IMR-90 (cell line): ENCODE measurements around the gene STAG1. TPM values are rescaled to one million over a fixed set of nuclear protein-coding genes. Genes with fewer than 3 reads are reported as not detected.
A peak's percentile ranks its signal among the peaks of the same experiment; 100 is the strongest.

Experiments
- ATAC-seq: fragments of 200-7000 bp; cut with Tn5 transposase; 2 replicates; pipeline ENCODE4 v1.9.1; 2020; ENCODE audit warnings: low read depth, mild to moderate bottlenecking, moderate library complexity
- BruUV-seq: library from RNA; stranded (reverse); fragments of 400-500 nt; replicated peaks from 2 replicates; lab custom pipeline; 2021; lab: Mats Ljungman, UMichigan
- CTCF ChIA-PET: fragments of 300-600 bp; formaldehyde crosslinking; extraction: SDS; loops from one replicate; lab custom pipeline; 2021; ENCODE audit warnings: antibody characterized with exemption; lab: Yijun Ruan, JAX
- POLR2A ChIA-PET: fragments of 300-600 bp; sonication (Branson Sonifier 250); formaldehyde crosslinking; loops from one replicate; lab custom pipeline; 2022; ENCODE audit warnings: antibody characterized with exemption; ENCODE audit not compliant: unreplicated experiment; lab: Charles Lee
- DNase-seq: peaks from one replicate; pipeline ENCODE4 v3.0.0; 2013
- H2AFZ ChIP-seq: replicated peaks from 2 replicates; pipeline ENCODE3; 2013; ENCODE audit warnings: low read length, mild to moderate bottlenecking; ENCODE audit not compliant: poor library complexity
- H2AK5ac ChIP-seq: 2 replicates; pipeline ENCODE4 v1.6.1; 2013; ENCODE audit warnings: low read depth, low read length, inconsistent platforms
- H2AK9ac ChIP-seq: replicated peaks from 2 replicates; pipeline ENCODE3; 2013; ENCODE audit warnings: mild to moderate bottlenecking, low read depth, low read length, moderate library complexity; ENCODE audit not compliant: poor library complexity
- H2BK120ac ChIP-seq: 2 replicates; pipeline ENCODE4 v1.6.1; 2013; ENCODE audit warnings: low read depth, low read length, inconsistent platforms
- H2BK15ac ChIP-seq: 3 replicates; pipeline ENCODE4 v1.6.1; 2013; ENCODE audit warnings: low read depth, low read length, inconsistent platforms
- H2BK20ac ChIP-seq: 2 replicates; pipeline ENCODE4 v1.6.1; 2013; ENCODE audit warnings: low read depth, mild to moderate bottlenecking, inconsistent platforms, low read length, moderate library complexity
- H2BK5ac ChIP-seq: 2 replicates; pipeline ENCODE4 v1.6.1; 2013; ENCODE audit warnings: mild to moderate bottlenecking, low read depth, low read length, inconsistent platforms; ENCODE audit not compliant: poor library complexity, severe bottlenecking
- H3K14ac ChIP-seq: replicated peaks from 2 replicates; pipeline ENCODE4 v1.6.1; 2013; ENCODE audit warnings: low read depth, low read length, inconsistent platforms
- H3K18ac ChIP-seq: 2 replicates; pipeline ENCODE4 v1.6.1; 2013; ENCODE audit warnings: low read depth, low read length, control low read depth
- H3K23ac ChIP-seq: 2 replicates; pipeline ENCODE4 v1.6.1; 2013; ENCODE audit warnings: low read depth, low read length, inconsistent platforms
- H3K27ac ChIP-seq: 2 replicates; pipeline ENCODE4 v1.5.1; 2013; ENCODE audit warnings: mild to moderate bottlenecking, control low read depth, low read length; ENCODE audit not compliant: insufficient read depth
- H3K27me3 ChIP-seq: 2 replicates; pipeline ENCODE4 v1.6.1; 2013; ENCODE audit warnings: low read length; ENCODE audit not compliant: control insufficient read depth, insufficient read depth
- H3K36me3 ChIP-seq: 2 replicates; pipeline ENCODE4 v1.6.1; 2013; ENCODE audit warnings: low read length, mixed read lengths; ENCODE audit not compliant: control insufficient read depth, insufficient read depth
- H3K4ac ChIP-seq: 2 replicates; pipeline ENCODE4 v1.6.1; 2013; ENCODE audit warnings: low read depth, low read length, inconsistent platforms
- H3K4me1 ChIP-seq: 2 replicates; pipeline ENCODE4 v1.6.1; 2013; ENCODE audit warnings: low read length, mixed read lengths; ENCODE audit not compliant: control insufficient read depth, insufficient read depth
- H3K4me2 ChIP-seq: 2 replicates; pipeline ENCODE4 v1.6.1; 2013; ENCODE audit warnings: low read depth, mild to moderate bottlenecking, control low read depth, low read length, moderate library complexity
- H3K4me3 ChIP-seq: 2 replicates; pipeline ENCODE4 v1.5.1; 2013; ENCODE audit warnings: low read depth, mild to moderate bottlenecking, control low read depth, low read length, moderate library complexity; ENCODE audit not compliant: insufficient read depth
- H3K56ac ChIP-seq: 2 replicates; pipeline ENCODE4 v1.6.1; 2013; ENCODE audit warnings: low read length, inconsistent platforms; ENCODE audit not compliant: insufficient read depth; ENCODE audit errors: extremely low read depth
- H3K79me1 ChIP-seq, 2 experiments: 2 replicates each; pipeline ENCODE4 v1.6.1; 2013; ENCODE audit warnings: low read length in 2 of 2, inconsistent platforms in 1 of 2, low read depth in 1 of 2
- H3K9ac ChIP-seq: 2 replicates; pipeline ENCODE4 v1.6.1; 2013; ENCODE audit warnings: low read depth, low read length, control low read depth
- H3K9me1 ChIP-seq: 2 replicates; pipeline ENCODE4 v1.6.1; 2013; ENCODE audit warnings: low read length, inconsistent platforms; ENCODE audit not compliant: insufficient read depth
- H3K9me3 ChIP-seq: 2 replicates; pipeline ENCODE4 v1.6.1; 2013; ENCODE audit warnings: low read length; ENCODE audit not compliant: control insufficient read depth, insufficient read depth
- H4K20me1 ChIP-seq: 2 replicates; pipeline ENCODE4 v1.6.1; 2013; ENCODE audit warnings: low read length, inconsistent platforms; ENCODE audit not compliant: insufficient read depth
- H4K5ac ChIP-seq: 2 replicates; pipeline ENCODE4 v1.6.1; 2013; ENCODE audit warnings: mild to moderate bottlenecking, low read depth, low read length, control low read depth
- H4K8ac ChIP-seq, 2 experiments: 2 replicates each; pipeline ENCODE4 v1.6.1; 2013; ENCODE audit warnings: low read depth in 2 of 2, low read length in 2 of 2, control low read depth in 1 of 2, inconsistent platforms in 1 of 2
- H4K91ac ChIP-seq: 2 replicates; pipeline ENCODE4 v1.6.1; 2013; ENCODE audit warnings: low read depth, low read length, inconsistent platforms; ENCODE audit not compliant: insufficient read depth
- BHLHE40 ChIP-seq: fragments of 150-350 bp; IDR thresholded peaks from 2 replicates; pipeline ENCODE4 v1.6.1; 2016; ENCODE audit warnings: mild to moderate bottlenecking, low read depth, low read length
- CEBPB ChIP-seq: IDR thresholded peaks from 2 replicates; pipeline ENCODE4 v1.6.1; 2012; ENCODE audit warnings: low read depth, low read length, improper control_type of control experiment
- CHD1 ChIP-seq: IDR thresholded peaks from 2 replicates; pipeline ENCODE4 v1.6.1; 2012; ENCODE audit warnings: low read depth, low read length, improper control_type of control experiment
- CTCF ChIP-seq: conservative IDR thresholded peaks from 2 replicates; pipeline ENCODE4 v1.5.1; 2012; ENCODE audit warnings: mild to moderate bottlenecking, low read depth, low read length, improper control_type of control experiment
- ELK1 ChIP-seq: fragments of 150-350 bp; IDR thresholded peaks from 2 replicates; pipeline ENCODE4 v1.6.1; 2016; ENCODE audit warnings: low read depth, mild to moderate bottlenecking, low read length, moderate library complexity, borderline replicate concordance
- FOS ChIP-seq: fragments of 150-350 bp; IDR thresholded peaks from 2 replicates; pipeline ENCODE4 v1.6.1; 2016; ENCODE audit warnings: low read depth, low read length
- MAFK ChIP-seq: IDR thresholded peaks from 2 replicates; pipeline ENCODE4 v1.6.1; 2012; ENCODE audit warnings: low read depth, low read length, improper control_type of control experiment
- MAZ ChIP-seq: IDR thresholded peaks from 2 replicates; pipeline ENCODE4 v1.6.1; 2012; ENCODE audit warnings: low read depth, mild to moderate bottlenecking, low read length, improper control_type of control experiment, moderate library complexity, borderline replicate concordance
- MXI1 ChIP-seq: IDR thresholded peaks from 2 replicates; pipeline ENCODE4 v1.6.1; 2012; ENCODE audit warnings: low read depth, mild to moderate bottlenecking, low read length, moderate library complexity, borderline replicate concordance
- NFE2L2 ChIP-seq: fragments of 150-350 bp; IDR thresholded peaks from 2 replicates; pipeline ENCODE4 v1.6.1; 2016; ENCODE audit warnings: low read depth, mild to moderate bottlenecking, low read length
- POLR2A ChIP-seq: IDR thresholded peaks from 2 replicates; pipeline ENCODE4 v1.6.1; 2012; ENCODE audit warnings: mild to moderate bottlenecking, low read depth, low read length
- RAD21 ChIP-seq: IDR thresholded peaks from 2 replicates; pipeline ENCODE4 v1.6.1; 2012; ENCODE audit warnings: low read length, improper control_type of control experiment
- RCOR1 ChIP-seq: IDR thresholded peaks from 2 replicates; pipeline ENCODE4 v1.6.1; 2012; ENCODE audit warnings: mild to moderate bottlenecking, low read length, improper control_type of control experiment; ENCODE audit not compliant: insufficient replicate concordance
- RFX5 ChIP-seq: IDR thresholded peaks from 2 replicates; pipeline ENCODE4 v1.8.0; 2012; ENCODE audit warnings: low read depth, mild to moderate bottlenecking, low read length, moderate library complexity
- SMC3 ChIP-seq: fragments of 150-350 bp; IDR thresholded peaks from 2 replicates; pipeline ENCODE4 v1.6.1; 2016; ENCODE audit warnings: low read depth, mild to moderate bottlenecking, antibody characterized with exemption, low read length, moderate library complexity
- WGBS, 2 experiments: methylation state at CpG; one replicate each; pipeline versions ENCODE4 v1.1.5 to v1.1.7; 2013; ENCODE audit warnings: missing lambda C conversion rate in 2 of 2; ENCODE audit not compliant: insufficient read length in 1 of 2; ENCODE audit errors: extremely low coverage in 2 of 2; 5-methylcytosine and 5-hydroxymethylcytosine counted together
- dilution Hi-C: fragments of 300-500 bp; cut with HindIII; formaldehyde crosslinking; loops from one replicate; pipeline ENCODE4 v1.14.3; 2018; ENCODE audit warnings: low sequenced_read_pairs; ENCODE audit not compliant: unreplicated experiment
- in situ Hi-C: fragments of 300-500 bp; cut with MboI; formaldehyde crosslinking; loops from 3 replicates; pipeline ENCODE4 v1.14.3; 2019; ENCODE audit warnings: low sequenced_read_pairs, inconsistent platforms, mixed read lengths
- intact Hi-C: fragments of 100-400 bp; cut with micrococcal nuclease; formaldehyde crosslinking; loops from 2 replicates; pipeline ENCODE4 v1.10.0; 2022
- polyA plus RNA-seq, 3 experiments: library from polyadenylated mRNA; depleted of rRNA; stranded (reverse); fragments of >200 nt; gene quantifications; 2 replicates each; pipeline ENCODE4 v1.2.3, GENCODE V29; 2012; ENCODE audit warnings: low replicate concordance in 1 of 3
- total RNA-seq: library from RNA; depleted of rRNA; stranded (reverse); fragments of >200 nt; gene quantifications from 2 replicates; pipeline ENCODE4 v1.2.3, GENCODE V29; 2012
- TF ChIP-seq, protein P1 (sequence below): fragments of 150-350 bp; IDR thresholded peaks from 2 replicates; pipeline ENCODE4 v1.6.1; 2017; ENCODE audit warnings: mild to moderate bottlenecking, antibody characterized with exemption, low read length, low read depth

STAG1 gene
- total and polyA plus RNA-seq, 2 of the 4 experiments (the other 2 are of a cell fraction), result 9.6 to 32.3 TPM

GRCh38 chr3:136311261-136311660 lies 440.9 kb downstream of the STAG1 start:
- no peak overlapping the region; the same call in 1 of the 2 replicates for H4K5ac ChIP-seq
- no peak overlapping the region for H2AK5ac ChIP-seq
- H3K79me1 ChIP-seq, result no peaks in the 10 kb centered on the region
- no peak overlapping the region for H2BK20ac ChIP-seq
- no peak overlapping the region for H3K18ac ChIP-seq
- H3K9me3 ChIP-seq, result no peaks in the 10 kb centered on the region
- no peak overlapping the region for H2BK15ac ChIP-seq
- BruUV-seq, result no TSS peak
- ATAC-seq, result no peak
- H3K9me1 ChIP-seq, result no peaks in the 10 kb centered on the region
- in situ Hi-C loops (no loop called here), dilution Hi-C loops (no loop called here), intact Hi-C loops (no loop called here)
- H2AFZ ChIP-seq, result no peak overlapping the region
- DNase-seq, result no peak
- no peaks in the 10 kb centered on the region for H3K27me3 ChIP-seq
- H3K23ac ChIP-seq, result no peak overlapping the region
- no peak overlapping the region for H3K9ac ChIP-seq
- no peak overlapping the region for H3K14ac ChIP-seq
- H3K4ac ChIP-seq, result no peak overlapping the region
- H3K4me3 ChIP-seq, result no peak overlapping the region
- no peak overlapping the region for H4K91ac ChIP-seq
- no peak overlapping the region for H3K4me2 ChIP-seq
- H4K8ac ChIP-seq, result 0 out of 4 replicates have a peak overlapping the region, but pooled peaks of 1 of the 2 experiments have one; percentile 31
- H3K27ac ChIP-seq, result no peak overlapping the region
- no peaks in the 10 kb centered on the region for H3K36me3 ChIP-seq
- ChIA-PET POLR2A (no interaction called here), CTCF (interaction anchor here (0.5 to 1.3 kb wide), 3 partner anchors 17 to 441 kb away, joined by 3 to 6 read pairs (median 5); partner anchors contain the start of gene STAG1)
- TF ChIP-seq CEBPB, result no peak
- TF ChIP-seq ELK1, result no peak
- TF ChIP-seq BHLHE40, result no peak
- TF ChIP-seq POLR2A, result no peak
- no peak for TF ChIP-seq CTCF
- TF ChIP-seq, protein P1, sequence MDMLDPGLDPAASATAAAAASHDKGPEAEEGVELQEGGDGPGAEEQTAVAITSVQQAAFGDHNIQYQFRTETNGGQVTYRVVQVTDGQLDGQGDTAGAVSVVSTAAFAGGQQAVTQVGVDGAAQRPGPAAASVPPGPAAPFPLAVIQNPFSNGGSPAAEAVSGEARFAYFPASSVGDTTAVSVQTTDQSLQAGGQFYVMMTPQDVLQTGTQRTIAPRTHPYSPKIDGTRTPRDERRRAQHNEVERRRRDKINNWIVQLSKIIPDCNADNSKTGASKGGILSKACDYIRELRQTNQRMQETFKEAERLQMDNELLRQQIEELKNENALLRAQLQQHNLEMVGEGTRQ, result no peak
- no peak for TF ChIP-seq RFX5
- no peak for TF ChIP-seq MAZ
- TF ChIP-seq MAFK, result no peak
- no peak for TF ChIP-seq SMC3
- TF ChIP-seq FOS, result no peak
- TF ChIP-seq RAD21, result no peak
- TF ChIP-seq RCOR1, result no peak
- no peak for TF ChIP-seq NFE2L2
- TF ChIP-seq MXI1, result no peak
- TF ChIP-seq CHD1, result no peak
- H3K4me1 ChIP-seq, result peaks cover 2% of the 10 kb centered on the region; the same call in 1 of the 2 replicates
- H4K20me1 ChIP-seq, result no peaks in the 10 kb centered on the region
- no peak overlapping the region for H2BK120ac ChIP-seq
- H2AK9ac ChIP-seq, result no peak overlapping the region
- no CpG with 5 or more reads among the region's 2 CpGs for WGBS, 2 experiments
- H2BK5ac ChIP-seq, result no peak overlapping the region
- no peak overlapping the region for H3K56ac ChIP-seq
